Osteoblast (primary cell): ENCODE results near the gene SESN2. TPM values are rescaled to one million over a fixed set of nuclear protein-coding genes. Genes with fewer than 3 reads are reported as not detected.

Experiments
- DNase-seq: peaks from one replicate; pipeline ENCODE4 v3.0.0; 2011; ENCODE audit warnings: low spot score, mixed read lengths; ENCODE audit not compliant: insufficient read length; ENCODE audit errors: missing footprints
- H2AFZ ChIP-seq: 2 replicates; pipeline ENCODE4 v1.6.0; 2011; ENCODE audit warnings: mild to moderate bottlenecking, low read length
- H3K27ac ChIP-seq: 2 replicates; pipeline ENCODE4 v1.5.1; 2011; ENCODE audit warnings: mild to moderate bottlenecking, low read depth, low read length, moderate library complexity
- H3K27me3 ChIP-seq: 2 replicates; pipeline ENCODE4 v1.6.0; 2012; ENCODE audit warnings: mild to moderate bottlenecking, control low read depth, inconsistent platforms, low read length, moderate library complexity; ENCODE audit not compliant: insufficient read depth
- H3K36me3 ChIP-seq: 2 replicates; pipeline ENCODE4 v1.5.1; 2011; ENCODE audit warnings: mild to moderate bottlenecking, low read length, control low read depth, moderate library complexity; ENCODE audit not compliant: insufficient read depth
- H3K4me1 ChIP-seq: 2 replicates; pipeline ENCODE4 v1.5.1; 2011; ENCODE audit warnings: mild to moderate bottlenecking, low read length, control low read depth, moderate library complexity; ENCODE audit not compliant: insufficient read depth
- H3K4me2 ChIP-seq: 2 replicates; pipeline ENCODE4 v1.6.0; 2011; ENCODE audit warnings: mild to moderate bottlenecking, low read length; ENCODE audit not compliant: insufficient read depth
- H3K4me3 ChIP-seq: fragments of 200-600 bp; sonication (generic); 3 replicates; pipeline ENCODE4 v1.5.1; 2012; ENCODE audit warnings: mild to moderate bottlenecking, low read length, inconsistent platforms; ENCODE audit not compliant: insufficient read depth
- H3K79me2 ChIP-seq: 2 replicates; pipeline ENCODE4 v1.6.0; 2012; ENCODE audit warnings: mild to moderate bottlenecking, low read length, control low read depth, inconsistent platforms; ENCODE audit not compliant: insufficient read depth
- H3K9me3 ChIP-seq: 2 replicates; pipeline ENCODE4 v1.5.1; 2011; ENCODE audit warnings: low read depth, low read length, control low read depth
- H4K20me1 ChIP-seq: 2 replicates; pipeline ENCODE4 v1.6.0; 2012; ENCODE audit warnings: mild to moderate bottlenecking, low read length, control low read depth; ENCODE audit not compliant: insufficient read depth
- total RNA-seq: library from RNA; depleted of rRNA; stranded (reverse); fragments of >200 nt; gene quantifications from 2 replicates; pipeline ENCODE4 v1.2.3, GENCODE V29; 2012
- TF ChIP-seq, protein P1 (sequence below): IDR thresholded peaks from 2 replicates; pipeline ENCODE4 v1.5.1; 2011; ENCODE audit warnings: mild to moderate bottlenecking, low read depth, low read length, moderate library complexity; ENCODE audit errors: extremely low read depth

The SESN2 gene
- total RNA-seq, 1 donor: 59.7 TPM

- no peak overlapping the region for H3K27ac ChIP-seq
- H3K4me1 ChIP-seq: no peaks in the 10 kb centered on the region
- H2AFZ ChIP-seq: peak overlapping the region; percentile 88
- H3K36me3 ChIP-seq: no peaks in the 10 kb centered on the region
- H3K79me2 ChIP-seq: no peaks in the 10 kb centered on the region
- no peaks in the 10 kb centered on the region for H4K20me1 ChIP-seq
- H3K9me3 ChIP-seq: no peaks in the 10 kb centered on the region
- TF ChIP-seq, protein P1, sequence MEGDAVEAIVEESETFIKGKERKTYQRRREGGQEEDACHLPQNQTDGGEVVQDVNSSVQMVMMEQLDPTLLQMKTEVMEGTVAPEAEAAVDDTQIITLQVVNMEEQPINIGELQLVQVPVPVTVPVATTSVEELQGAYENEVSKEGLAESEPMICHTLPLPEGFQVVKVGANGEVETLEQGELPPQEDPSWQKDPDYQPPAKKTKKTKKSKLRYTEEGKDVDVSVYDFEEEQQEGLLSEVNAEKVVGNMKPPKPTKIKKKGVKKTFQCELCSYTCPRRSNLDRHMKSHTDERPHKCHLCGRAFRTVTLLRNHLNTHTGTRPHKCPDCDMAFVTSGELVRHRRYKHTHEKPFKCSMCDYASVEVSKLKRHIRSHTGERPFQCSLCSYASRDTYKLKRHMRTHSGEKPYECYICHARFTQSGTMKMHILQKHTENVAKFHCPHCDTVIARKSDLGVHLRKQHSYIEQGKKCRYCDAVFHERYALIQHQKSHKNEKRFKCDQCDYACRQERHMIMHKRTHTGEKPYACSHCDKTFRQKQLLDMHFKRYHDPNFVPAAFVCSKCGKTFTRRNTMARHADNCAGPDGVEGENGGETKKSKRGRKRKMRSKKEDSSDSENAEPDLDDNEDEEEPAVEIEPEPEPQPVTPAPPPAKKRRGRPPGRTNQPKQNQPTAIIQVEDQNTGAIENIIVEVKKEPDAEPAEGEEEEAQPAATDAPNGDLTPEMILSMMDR: no peak
- no peak for DNase-seq
- no peaks in the 10 kb centered on the region for H3K27me3 ChIP-seq
- H3K4me3 ChIP-seq: peak overlapping the region; percentile 55
- H3K4me2 ChIP-seq: peak overlapping the region; percentile 62
Measured at GRCh38 chr1:28296401-28297261, 37.3 kb downstream of the SESN2 start.

GRCh38 chr1:28297826-28298225 lies 38.5 kb downstream of the SESN2 start:
- TF ChIP-seq, protein P1: no peak
- no peak overlapping the region for H3K4me3 ChIP-seq
- H3K79me2 ChIP-seq: no peaks in the 10 kb centered on the region
- no peak for DNase-seq
- no peak overlapping the region for H2AFZ ChIP-seq
- no peaks in the 10 kb centered on the region for H3K9me3 ChIP-seq
- no peaks in the 10 kb centered on the region for H3K27me3 ChIP-seq
- no peak overlapping the region for H3K27ac ChIP-seq
- H3K36me3 ChIP-seq: no peaks in the 10 kb centered on the region
- H3K4me2 ChIP-seq: no peak overlapping the region
- H4K20me1 ChIP-seq: no peaks in the 10 kb centered on the region
- no peaks in the 10 kb centered on the region for H3K4me1 ChIP-seq

- Histone ChIP-seq H3K4me2 (no peak overlapping the region), H3K36me3 (no peaks in the 10 kb centered on the region), H3K79me2 (no peaks in the 10 kb centered on the region), H4K20me1 (no peaks in the 10 kb centered on the region), H3K27me3 (no peaks in the 10 kb centered on the region), H3K9me3 (no peaks in the 10 kb centered on the region), H3K4me1 (no peaks in the 10 kb centered on the region), H3K4me3 (no peak overlapping the region), H2AFZ (no peak overlapping the region), H3K27ac (no peak overlapping the region)
- TF ChIP-seq, protein P1: no peak
- DNase-seq: no peak
Measured at GRCh38 chr1:28298438-28298837, 39.1 kb downstream of the SESN2 start.

DNA sequence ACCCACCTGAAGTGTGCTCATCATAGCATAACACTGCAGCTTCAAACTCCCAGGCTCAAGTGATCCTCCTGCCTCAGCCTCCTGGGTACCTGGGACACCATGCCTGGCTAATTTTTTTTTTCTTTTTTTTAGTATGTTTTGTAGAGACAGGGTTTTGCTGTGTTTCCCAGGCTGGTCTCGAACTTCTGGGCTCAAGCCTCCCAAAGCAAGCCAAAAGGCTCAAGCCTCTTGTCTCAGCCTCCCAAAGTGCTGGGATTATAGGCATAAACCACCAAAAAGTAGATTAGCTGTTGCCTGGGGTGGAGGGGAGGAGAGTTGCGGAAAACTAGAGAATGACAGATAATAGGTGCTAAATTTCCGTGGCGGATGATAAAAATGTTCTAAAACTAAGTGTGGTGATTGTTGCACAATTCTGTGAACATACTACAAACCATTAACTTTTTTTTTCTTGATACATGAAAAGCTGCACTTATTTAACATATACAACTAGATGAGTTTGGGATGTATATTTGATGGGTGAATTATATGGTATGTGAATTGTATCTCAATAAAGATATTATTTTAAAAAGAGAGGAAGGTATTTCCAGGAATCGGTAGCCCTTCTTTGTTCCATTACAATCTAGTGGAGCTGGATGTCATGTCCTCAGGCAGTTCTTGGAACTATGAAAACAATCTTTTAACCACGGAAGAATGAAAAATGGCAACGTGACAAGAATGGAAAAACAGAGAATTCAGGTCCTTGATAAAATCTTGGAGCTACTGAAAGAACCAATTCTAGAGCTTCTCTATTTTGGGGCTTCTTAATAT lies 42.3 kb downstream of the SESN2 start:
- DNase-seq: no peak
- TF ChIP-seq, protein P1: no peak
- no peaks in the 10 kb centered on the region for H3K36me3 ChIP-seq
- no peak overlapping the region for H3K4me2 ChIP-seq
- H4K20me1 ChIP-seq: no peaks in the 10 kb centered on the region
- no peaks in the 10 kb centered on the region for H3K9me3 ChIP-seq
- no peak overlapping the region for H2AFZ ChIP-seq
- H3K4me1 ChIP-seq: no peaks in the 10 kb centered on the region
- H3K4me3 ChIP-seq: no peak overlapping the region
- no peaks in the 10 kb centered on the region for H3K27me3 ChIP-seq
- H3K27ac ChIP-seq: no peak overlapping the region
- H3K79me2 ChIP-seq: no peaks in the 10 kb centered on the region
